ENCODE results near the gene DMKN.

DNA sequence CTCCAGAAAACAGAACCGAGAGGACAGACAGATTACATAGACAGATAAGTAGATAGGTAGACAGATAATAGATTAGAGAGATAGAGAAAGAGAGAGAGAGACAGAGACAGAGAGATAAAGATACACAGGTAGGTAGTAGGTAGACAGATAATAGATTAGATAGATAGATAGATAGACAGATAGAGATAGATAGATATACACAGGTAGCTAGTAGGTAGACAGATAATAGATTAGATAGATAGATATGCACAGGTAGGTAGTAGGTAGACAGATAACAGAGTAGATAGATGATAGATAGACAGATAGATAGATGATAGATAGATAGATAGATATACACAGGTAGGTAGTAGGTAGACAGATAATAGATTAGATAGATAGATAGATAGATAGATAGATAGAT lies 55.3 kb downstream of the DMKN start:
- TF ChIP-seq, protein P1, sequence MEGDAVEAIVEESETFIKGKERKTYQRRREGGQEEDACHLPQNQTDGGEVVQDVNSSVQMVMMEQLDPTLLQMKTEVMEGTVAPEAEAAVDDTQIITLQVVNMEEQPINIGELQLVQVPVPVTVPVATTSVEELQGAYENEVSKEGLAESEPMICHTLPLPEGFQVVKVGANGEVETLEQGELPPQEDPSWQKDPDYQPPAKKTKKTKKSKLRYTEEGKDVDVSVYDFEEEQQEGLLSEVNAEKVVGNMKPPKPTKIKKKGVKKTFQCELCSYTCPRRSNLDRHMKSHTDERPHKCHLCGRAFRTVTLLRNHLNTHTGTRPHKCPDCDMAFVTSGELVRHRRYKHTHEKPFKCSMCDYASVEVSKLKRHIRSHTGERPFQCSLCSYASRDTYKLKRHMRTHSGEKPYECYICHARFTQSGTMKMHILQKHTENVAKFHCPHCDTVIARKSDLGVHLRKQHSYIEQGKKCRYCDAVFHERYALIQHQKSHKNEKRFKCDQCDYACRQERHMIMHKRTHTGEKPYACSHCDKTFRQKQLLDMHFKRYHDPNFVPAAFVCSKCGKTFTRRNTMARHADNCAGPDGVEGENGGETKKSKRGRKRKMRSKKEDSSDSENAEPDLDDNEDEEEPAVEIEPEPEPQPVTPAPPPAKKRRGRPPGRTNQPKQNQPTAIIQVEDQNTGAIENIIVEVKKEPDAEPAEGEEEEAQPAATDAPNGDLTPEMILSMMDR (IDR thresholded peaks at IDR 0.05; ENCODE audit: low read depth, low read length, poor library complexity, severe bottlenecking), result no peak
- no peak for TF ChIP-seq EZH2phosphoT487 (IDR thresholded peaks at IDR 0.05; ENCODE audit: borderline replicate concordance, low read length)

Measured in DOHH2 (cell line).